GM19372 (cell line): ENCODE measurements around the gene POLA1.
A peak's percentile ranks its signal among the peaks of the same experiment; 100 is the strongest.
"Not testable (repeated sequence)": the region's sequence is repeated elsewhere in the genome, so short reads cannot be mapped to it uniquely, and the experiment has no call there.

Experiments
- ATAC-seq: cut with Tn5 transposase; IDR thresholded peaks from one replicate; pipeline ENCODE4 v1.9.1; 2021; ENCODE audit warnings: mild to moderate bottlenecking, low read depth, moderate library complexity; ENCODE audit not compliant: unreplicated experiment

POLA1 gene, protein sequence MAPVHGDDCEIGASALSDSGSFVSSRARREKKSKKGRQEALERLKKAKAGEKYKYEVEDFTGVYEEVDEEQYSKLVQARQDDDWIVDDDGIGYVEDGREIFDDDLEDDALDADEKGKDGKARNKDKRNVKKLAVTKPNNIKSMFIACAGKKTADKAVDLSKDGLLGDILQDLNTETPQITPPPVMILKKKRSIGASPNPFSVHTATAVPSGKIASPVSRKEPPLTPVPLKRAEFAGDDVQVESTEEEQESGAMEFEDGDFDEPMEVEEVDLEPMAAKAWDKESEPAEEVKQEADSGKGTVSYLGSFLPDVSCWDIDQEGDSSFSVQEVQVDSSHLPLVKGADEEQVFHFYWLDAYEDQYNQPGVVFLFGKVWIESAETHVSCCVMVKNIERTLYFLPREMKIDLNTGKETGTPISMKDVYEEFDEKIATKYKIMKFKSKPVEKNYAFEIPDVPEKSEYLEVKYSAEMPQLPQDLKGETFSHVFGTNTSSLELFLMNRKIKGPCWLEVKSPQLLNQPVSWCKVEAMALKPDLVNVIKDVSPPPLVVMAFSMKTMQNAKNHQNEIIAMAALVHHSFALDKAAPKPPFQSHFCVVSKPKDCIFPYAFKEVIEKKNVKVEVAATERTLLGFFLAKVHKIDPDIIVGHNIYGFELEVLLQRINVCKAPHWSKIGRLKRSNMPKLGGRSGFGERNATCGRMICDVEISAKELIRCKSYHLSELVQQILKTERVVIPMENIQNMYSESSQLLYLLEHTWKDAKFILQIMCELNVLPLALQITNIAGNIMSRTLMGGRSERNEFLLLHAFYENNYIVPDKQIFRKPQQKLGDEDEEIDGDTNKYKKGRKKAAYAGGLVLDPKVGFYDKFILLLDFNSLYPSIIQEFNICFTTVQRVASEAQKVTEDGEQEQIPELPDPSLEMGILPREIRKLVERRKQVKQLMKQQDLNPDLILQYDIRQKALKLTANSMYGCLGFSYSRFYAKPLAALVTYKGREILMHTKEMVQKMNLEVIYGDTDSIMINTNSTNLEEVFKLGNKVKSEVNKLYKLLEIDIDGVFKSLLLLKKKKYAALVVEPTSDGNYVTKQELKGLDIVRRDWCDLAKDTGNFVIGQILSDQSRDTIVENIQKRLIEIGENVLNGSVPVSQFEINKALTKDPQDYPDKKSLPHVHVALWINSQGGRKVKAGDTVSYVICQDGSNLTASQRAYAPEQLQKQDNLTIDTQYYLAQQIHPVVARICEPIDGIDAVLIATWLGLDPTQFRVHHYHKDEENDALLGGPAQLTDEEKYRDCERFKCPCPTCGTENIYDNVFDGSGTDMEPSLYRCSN (N-terminal part only)

GRCh38 chrX:24693453-24694202, at the start of gene POLA1:
TSS of gene POLA1 (plus strand) at chrX:24693918. CDS start at chrX:24693962, 44 bp downstream.
- peak; percentile 94 for ATAC-seq

GRCh38 chrX:24646006-24646405, 47.7 kb upstream of the POLA1 start:
- no peak for ATAC-seq

- no peak for ATAC-seq
Observed at GRCh38 chrX:24646745-24647182, 47.0 kb upstream of the POLA1 start.

- peak; percentile 88 for ATAC-seq
Observed at GRCh38 chrX:24647257-24648058, 46.3 kb upstream of the POLA1 start, which contains the start of gene PCYT1B. TSS of gene PCYT1B (minus strand) at chrX:24647347. CDS start at chrX:24647105, 242 bp downstream.

DNA sequence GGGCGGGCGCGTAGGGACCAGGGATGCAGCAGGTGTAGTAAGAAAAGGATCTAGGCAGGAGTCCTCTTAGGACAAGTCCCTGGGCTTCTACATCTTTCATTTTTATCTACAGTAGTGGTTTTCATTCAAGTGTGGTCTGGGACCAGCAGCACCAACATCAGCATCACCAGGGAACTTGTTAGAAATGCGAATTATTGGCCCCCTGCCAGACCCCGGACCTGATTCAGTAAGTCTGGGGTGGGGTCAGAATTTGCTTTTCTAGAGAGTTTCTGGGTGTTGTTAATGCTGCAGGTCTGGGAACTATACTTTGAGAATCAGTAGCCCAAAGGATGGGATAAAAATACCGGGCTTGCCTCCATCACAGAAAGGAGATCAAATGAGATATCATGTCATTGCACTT, 45.2 kb upstream of the POLA1 start:
- no peak for ATAC-seq

GRCh38 chrX:24651783-24652182, 41.9 kb upstream of the POLA1 start:
- ATAC-seq: no peak

- not testable (repeated sequence) for ATAC-seq
Observed at GRCh38 chrX:24655679-24656078, 38.0 kb upstream of the POLA1 start.

- ATAC-seq: no peak
Observed at GRCh38 chrX:24657671-24658386, 35.9 kb upstream of the POLA1 start.

GRCh38 chrX:24658421-24658820, 35.3 kb upstream of the POLA1 start:
- ATAC-seq: no peak

- no peak for ATAC-seq
Observed at GRCh38 chrX:24659106-24659505, 34.6 kb upstream of the POLA1 start.

- no peak for ATAC-seq
Observed at GRCh38 chrX:24659646-24660045, 34.1 kb upstream of the POLA1 start.

DNA sequence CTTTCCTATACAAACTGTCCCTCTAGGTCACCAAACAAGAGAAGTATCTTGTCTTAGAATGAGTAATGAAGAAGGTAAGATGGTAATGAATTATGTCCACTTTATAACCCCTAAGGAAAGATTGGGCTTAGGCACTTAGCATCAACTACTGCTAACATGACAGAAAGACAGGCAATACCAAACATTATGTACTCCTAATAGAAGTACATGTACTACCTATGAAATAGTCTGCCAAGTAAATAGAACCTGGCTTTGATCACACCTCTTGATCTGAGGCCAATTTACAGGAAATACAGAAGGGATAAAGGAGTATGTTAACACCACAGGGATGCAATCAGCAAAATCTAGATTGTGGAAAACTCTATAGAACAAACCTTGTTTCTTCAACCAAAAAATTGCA, 32.4 kb upstream of the POLA1 start:
- ATAC-seq: no peak

DNA sequence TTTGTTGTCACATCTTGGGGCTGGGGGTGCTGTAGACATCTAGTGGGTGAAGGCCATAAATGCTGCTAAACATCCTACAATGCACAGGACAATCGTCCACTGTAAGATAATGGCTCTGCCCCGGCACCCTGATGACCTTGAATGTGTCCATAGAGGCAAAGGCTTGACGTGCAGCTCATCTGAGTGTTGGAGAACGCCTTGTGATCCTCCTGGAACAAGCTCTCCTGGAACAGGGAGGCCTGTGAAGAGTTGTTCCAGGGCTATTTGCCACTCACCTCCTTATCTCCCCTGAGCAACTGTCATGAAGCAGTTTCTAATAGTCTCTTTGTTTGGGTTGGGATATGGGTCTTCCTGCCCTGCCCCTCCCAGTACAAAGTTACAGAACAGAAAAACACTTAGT, 31.4 kb upstream of the POLA1 start:
- no peak for ATAC-seq

GRCh38 chrX:24668111-24668510, 25.6 kb upstream of the POLA1 start:
- no peak for ATAC-seq

GRCh38 chrX:24672701-24673190, 21.0 kb upstream of the POLA1 start:
- ATAC-seq: no peak

GRCh38 chrX:24673424-24673823, 20.3 kb upstream of the POLA1 start:
- ATAC-seq: no peak

DNA sequence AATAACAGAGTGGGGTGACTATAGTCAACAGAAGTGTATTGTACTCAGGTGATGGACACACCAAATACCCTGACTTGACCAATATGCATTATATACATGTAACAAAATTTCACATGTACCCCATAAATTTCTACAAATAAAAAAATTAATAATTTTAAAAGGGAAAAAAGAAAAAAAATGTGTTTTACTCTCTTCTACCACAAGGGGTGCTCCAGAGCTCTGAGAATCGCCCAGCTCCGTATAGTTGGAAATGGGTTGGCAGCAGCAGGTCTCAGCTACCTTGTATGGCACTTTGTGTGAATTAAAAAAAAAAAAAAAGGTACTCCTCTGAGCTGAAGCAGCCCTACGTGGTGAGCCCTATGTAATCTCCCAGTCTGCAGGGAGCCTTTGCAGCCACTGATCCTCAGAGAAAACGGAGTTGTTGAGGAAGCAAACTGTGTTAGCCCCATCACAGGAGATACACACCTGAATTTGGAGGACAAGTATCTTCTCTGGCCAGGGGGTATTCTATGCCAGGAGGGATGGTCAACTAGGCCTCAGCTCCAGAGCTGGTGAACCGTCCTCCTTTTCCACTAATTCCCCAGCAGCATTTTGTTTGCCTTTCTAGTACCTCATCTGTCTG, 17.2 kb upstream of the POLA1 start:
- no peak for ATAC-seq
